Mammary epithelial cell (primary cell): Measurements from ENCODE around the gene ZNF680.

Experiments
- CTCF ChIP-seq, 2 donors: IDR thresholded peaks in 1 of 2; conservative IDR thresholded peaks in 1 of 2; 2 replicates each; pipeline ENCODE4 v1.5.1; 2011 to 2012; ENCODE audit warnings: inconsistent platforms in 2 of 2, low read length in 2 of 2, mild to moderate bottlenecking in 2 of 2, control low read depth in 1 of 2, low read depth in 1 of 2; ENCODE audit not compliant: insufficient read depth in 1 of 2; ENCODE audit errors: extremely low read depth in 1 of 2
- EZH2 ChIP-seq: IDR thresholded peaks from 2 replicates; pipeline ENCODE4 v1.6.1; 2012; ENCODE audit warnings: low read length, inconsistent platforms, borderline replicate concordance

- TF ChIP-seq CTCF (conservative IDR thresholded peaks at IDR 0.05 in 1 of 2, IDR thresholded peaks at IDR 0.05 in 1 of 2; ENCODE audit: extremely low read depth in 1 of 2, insufficient read depth in 1 of 2, low read depth in 1 of 2, low read length in 2 of 2) (no peak), EZH2 (no peak)
These were observed 40.4 kb upstream of the ZNF680 start for GRCh38 chr7:64603271-64603670.
